Mucosa of stomach (tissue), 1 donor: Measurements from ENCODE around the gene ATP5F1A.
"Not testable (repeated sequence)": the region's sequence is repeated elsewhere in the genome, so short reads cannot be mapped to it uniquely, and the experiment has no call there.

Experiments used
- H3K27me3 ChIP-seq: one replicate; pipeline ENCODE4 v1.7.0; 2013; ENCODE audit warnings: mild to moderate bottlenecking, low read length; ENCODE audit not compliant: control insufficient read depth, insufficient read depth
- H3K36me3 ChIP-seq: one replicate; pipeline ENCODE4 v1.7.0; 2013; ENCODE audit warnings: low read length; ENCODE audit not compliant: control insufficient read depth, insufficient read depth
- H3K4me1 ChIP-seq: one replicate; pipeline ENCODE4 v1.7.0; 2013; ENCODE audit warnings: mild to moderate bottlenecking, low read length; ENCODE audit not compliant: control insufficient read depth, insufficient read depth
- H3K4me3 ChIP-seq: one replicate; pipeline ENCODE4 v1.7.0; 2013; ENCODE audit warnings: low read length
- H3K9ac ChIP-seq: one replicate; pipeline ENCODE4 v1.7.0; 2013; ENCODE audit warnings: mild to moderate bottlenecking, low read length, moderate library complexity
- H3K9me3 ChIP-seq: one replicate; pipeline ENCODE4 v1.7.0; 2013; ENCODE audit warnings: mild to moderate bottlenecking, low read length, moderate library complexity; ENCODE audit not compliant: control insufficient read depth
- donor health status: Pancreatic carcinoma.

Gene ATP5F1A

GRCh38 chr18:46054956-46055837 is 42.9 kb downstream of the ATP5F1A start:
- no peaks in the 10 kb centered on the region for H3K4me1 ChIP-seq
- no peaks in the 10 kb centered on the region for H3K36me3 ChIP-seq
- H3K4me3 ChIP-seq, result no peak overlapping the region
- no peaks in the 10 kb centered on the region for H3K27me3 ChIP-seq
- H3K9me3 ChIP-seq, result no peaks in the 10 kb centered on the region
- no peak overlapping the region for H3K9ac ChIP-seq

GRCh38 chr18:46053368-46054095 is 44.6 kb downstream of the ATP5F1A start:
- H3K27me3 ChIP-seq, result no peaks in the 10 kb centered on the region
- no peaks in the 10 kb centered on the region for H3K9me3 ChIP-seq
- no peak overlapping the region for H3K9ac ChIP-seq
- no peak overlapping the region for H3K4me3 ChIP-seq
- no peaks in the 10 kb centered on the region for H3K36me3 ChIP-seq
- no peaks in the 10 kb centered on the region for H3K4me1 ChIP-seq

- Histone ChIP-seq H3K36me3 (no peaks in the 10 kb centered on the region), H3K4me1 (no peaks in the 10 kb centered on the region), H3K9me3 (no peaks in the 10 kb centered on the region), H3K27me3 (no peaks in the 10 kb centered on the region), H3K4me3 (no peak overlapping the region), H3K9ac (no peak overlapping the region)
These were observed 46.2 kb downstream of the ATP5F1A start for GRCh38 chr18:46051731-46052461.

DNA sequence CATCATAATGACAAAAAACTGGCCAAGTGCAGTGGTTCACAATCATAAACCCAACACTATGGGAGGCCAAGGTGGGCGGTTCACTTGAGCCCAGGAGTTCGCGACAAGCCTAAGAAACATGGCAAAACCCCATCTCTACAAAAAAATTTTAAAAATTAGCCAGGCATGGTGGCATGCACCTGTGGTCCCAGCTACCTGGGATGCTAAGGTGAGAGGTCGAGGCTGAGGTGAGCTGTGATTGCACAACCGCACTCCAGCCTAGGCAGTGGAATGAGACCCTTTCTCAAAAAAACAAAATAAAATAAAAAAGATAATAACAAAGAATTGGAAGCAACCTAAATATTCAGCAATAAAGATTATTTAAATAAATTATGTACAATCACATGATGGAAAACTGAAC is 47.8 kb downstream of the ATP5F1A start:
- Histone ChIP-seq H3K4me1 (no peaks in the 10 kb centered on the region), H3K9me3 (no peaks in the 10 kb centered on the region), H3K9ac (no peak overlapping the region), H3K4me3 (no peak overlapping the region), H3K36me3 (no peaks in the 10 kb centered on the region), H3K27me3 (no peaks in the 10 kb centered on the region)

- no peak overlapping the region for H3K4me3 ChIP-seq
These were observed 49.5 kb downstream of the ATP5F1A start for GRCh38 chr18:46048641-46049040.

GRCh38 chr18:46047369-46047768 is 50.7 kb downstream of the ATP5F1A start:
- H3K4me1 ChIP-seq, H3K9me3 ChIP-seq, H3K27me3 ChIP-seq, H3K4me3 ChIP-seq, H3K36me3 ChIP-seq, H3K9ac ChIP-seq: not testable (repeated sequence)

More at GRCh38 chr18:46048641-46049040, 49.5 kb downstream of the ATP5F1A start:
- Histone ChIP-seq H3K36me3 (no peaks in the 10 kb centered on the region), H3K4me1 (no peaks in the 10 kb centered on the region), H3K27me3 (no peaks in the 10 kb centered on the region), H3K9me3 (no peaks in the 10 kb centered on the region), H3K9ac (no peak overlapping the region)

DNA sequence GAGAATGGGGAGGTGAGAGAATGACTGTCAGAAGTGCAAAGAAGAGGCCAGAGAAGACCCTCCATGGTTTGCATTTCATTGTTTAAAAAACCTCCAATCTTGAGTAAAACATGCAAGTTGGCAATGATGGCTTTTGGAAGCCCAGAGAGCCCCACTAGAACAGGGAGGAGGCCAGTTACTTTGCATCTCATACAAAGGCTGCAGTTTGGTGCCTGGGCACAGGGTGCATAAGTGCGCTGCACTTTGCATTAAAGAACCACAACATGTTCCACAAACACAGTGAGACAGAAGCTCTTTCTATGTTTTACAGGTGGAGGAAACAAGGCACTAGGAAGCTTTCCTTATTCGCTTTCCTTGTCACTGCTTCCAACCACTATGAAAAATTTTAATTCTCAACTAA is 51.4 kb downstream of the ATP5F1A start:
- H3K4me3 ChIP-seq, result no peak overlapping the region
- H3K4me1 ChIP-seq, result no peaks in the 10 kb centered on the region
- H3K9ac ChIP-seq, result no peak overlapping the region
- H3K36me3 ChIP-seq, result no peaks in the 10 kb centered on the region
- no peaks in the 10 kb centered on the region for H3K9me3 ChIP-seq
- H3K27me3 ChIP-seq, result no peaks in the 10 kb centered on the region

GRCh38 chr18:46046126-46046525 is 52.0 kb downstream of the ATP5F1A start:
- no peak overlapping the region for H3K4me3 ChIP-seq
- H3K27me3 ChIP-seq, result no peaks in the 10 kb centered on the region
- H3K36me3 ChIP-seq, result no peaks in the 10 kb centered on the region
- no peaks in the 10 kb centered on the region for H3K4me1 ChIP-seq
- no peaks in the 10 kb centered on the region for H3K9me3 ChIP-seq
- H3K9ac ChIP-seq, result no peak overlapping the region

DNA sequence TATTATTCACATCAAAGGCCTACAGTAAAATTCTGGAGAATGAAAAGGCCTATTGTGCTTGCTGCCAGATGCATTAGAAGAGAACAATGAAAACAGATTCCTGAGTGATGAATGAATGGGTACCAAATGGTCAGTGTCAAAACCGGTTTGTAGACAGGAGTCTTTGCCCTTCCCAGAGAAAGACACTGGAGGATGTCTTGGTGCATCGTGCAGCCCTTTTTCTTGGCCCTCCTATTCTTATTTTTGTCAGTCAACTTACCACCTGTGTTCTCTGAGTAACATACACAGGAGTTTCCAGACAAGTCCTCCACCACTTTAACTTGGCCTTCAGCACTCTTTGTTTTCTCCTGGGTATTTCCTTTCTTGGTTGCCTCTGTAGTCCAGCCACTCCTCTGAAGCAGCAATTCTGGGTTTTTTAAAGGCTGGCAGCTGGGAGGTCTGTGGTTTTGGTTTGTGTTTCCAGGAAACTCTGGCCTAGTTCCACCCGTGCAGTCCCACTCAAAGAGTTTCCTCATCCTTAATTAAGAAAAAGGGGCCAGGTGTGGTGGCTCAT is 55.4 kb downstream of the ATP5F1A start:
- H3K27me3 ChIP-seq, result no peaks in the 10 kb centered on the region
- H3K9ac ChIP-seq, result no peak overlapping the region
- H3K36me3 ChIP-seq, result no peaks in the 10 kb centered on the region
- H3K4me1 ChIP-seq, result no peaks in the 10 kb centered on the region
- no peaks in the 10 kb centered on the region for H3K9me3 ChIP-seq
- no peak overlapping the region for H3K4me3 ChIP-seq

GRCh38 chr18:46040747-46041104 is 57.4 kb downstream of the ATP5F1A start:
- Histone ChIP-seq H3K9ac (no peak overlapping the region), H3K27me3 (no peaks in the 10 kb centered on the region), H3K4me3 (no peak overlapping the region), H3K9me3 (no peaks in the 10 kb centered on the region), H3K4me1 (no peaks in the 10 kb centered on the region), H3K36me3 (no peaks in the 10 kb centered on the region)

DNA sequence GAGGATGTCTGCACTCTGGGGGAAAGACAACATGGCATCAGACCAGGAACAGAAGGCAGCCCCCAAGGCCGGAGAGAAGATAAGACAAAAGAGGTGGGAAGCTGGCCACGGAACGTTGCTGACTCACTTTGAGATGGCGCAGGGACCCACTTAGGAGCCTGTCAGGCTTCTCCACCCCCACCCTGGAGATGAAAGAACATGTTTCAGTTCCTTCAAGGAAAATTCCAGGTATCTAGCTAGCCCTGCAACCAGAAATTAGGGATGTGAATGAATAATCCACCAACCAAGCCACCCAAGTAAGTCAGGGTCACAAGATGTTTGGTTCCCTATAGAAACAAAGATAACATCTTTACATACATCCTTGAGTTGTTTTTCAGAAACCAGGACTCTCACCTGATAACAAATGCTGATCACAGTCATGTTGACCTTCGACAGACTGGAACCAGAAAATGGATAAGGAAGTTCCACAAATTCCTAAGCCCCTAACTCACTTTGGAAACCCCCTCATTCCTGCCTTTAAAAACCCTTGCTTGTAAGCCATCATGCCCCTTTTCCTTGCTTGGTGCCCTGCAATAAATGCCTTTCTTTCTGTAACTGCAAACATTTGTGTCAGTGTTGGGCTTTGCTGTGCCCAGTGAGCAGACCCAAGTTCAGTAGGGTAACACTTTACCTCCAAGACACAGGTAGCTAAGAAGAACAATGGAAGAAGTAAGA is 57.9 kb downstream of the ATP5F1A start:
- no peak overlapping the region for H3K9ac ChIP-seq
- no peak overlapping the region for H3K4me3 ChIP-seq
- no peaks in the 10 kb centered on the region for H3K36me3 ChIP-seq
- no peaks in the 10 kb centered on the region for H3K4me1 ChIP-seq
- no peaks in the 10 kb centered on the region for H3K9me3 ChIP-seq
- H3K27me3 ChIP-seq, result no peaks in the 10 kb centered on the region
